SU-DHL-6 (cell line): ENCODE results near the gene CAPN9.

Source experiments
- H2AFZ ChIP-seq: fragments of 200-600 bp; sonication (generic); 2 replicates; pipeline ENCODE4 v1.6.1; 2014; ENCODE audit warnings: low read depth, mild to moderate bottlenecking, moderate library complexity, mixed read lengths, antibody characterized with exemption, low read length; ENCODE audit not compliant: severe bottlenecking
- H3F3A ChIP-seq: fragments of 200-600 bp; shearing (Covaris generic); 2 replicates; pipeline ENCODE4 v1.6.0; 2016; ENCODE audit warnings: antibody characterized with exemption, mild to moderate bottlenecking; ENCODE audit not compliant: insufficient read depth
- H3K27ac ChIP-seq: fragments of 200-600 bp; sonication (generic); 2 replicates; pipeline ENCODE4 v1.5.1; 2016; ENCODE audit warnings: low read depth, mild to moderate bottlenecking, low read length, moderate library complexity, mixed read lengths
- H3K27me3 ChIP-seq: fragments of 200-600 bp; sonication (generic), shearing (Covaris generic); 2 replicates; pipeline ENCODE4 v1.6.0; 2014; ENCODE audit warnings: mild to moderate bottlenecking, low read length
- H3K36me3 ChIP-seq: fragments of 200-600 bp; sonication (generic); 2 replicates; pipeline ENCODE4 v1.6.1; 2014; ENCODE audit warnings: mild to moderate bottlenecking, low read length, mixed read lengths
- H3K4me2 ChIP-seq: fragments of 300-600, 200-600 bp; shearing (Covaris generic), sonication (generic); 2 replicates; pipeline ENCODE4 v1.6.0; 2014; ENCODE audit warnings: low read length, low read depth, mild to moderate bottlenecking; ENCODE audit not compliant: poor library complexity, severe bottlenecking
- H3K4me3 ChIP-seq: fragments of 200-600 bp; sonication (generic); 2 replicates; pipeline ENCODE4 v1.5.1; 2014; ENCODE audit warnings: antibody characterized with exemption, low read length, mild to moderate bottlenecking, mixed read lengths; ENCODE audit not compliant: insufficient read depth, poor library complexity, severe bottlenecking
- H3K79me2 ChIP-seq: fragments of 200-600 bp; sonication (generic); 2 replicates; pipeline ENCODE4 v1.6.1; 2014; ENCODE audit warnings: mild to moderate bottlenecking, low read length, moderate library complexity; ENCODE audit not compliant: insufficient read depth
- H3K9ac ChIP-seq: fragments of 200-600 bp; sonication (generic); 2 replicates; pipeline ENCODE4 v1.7.0; 2014; ENCODE audit warnings: mild to moderate bottlenecking, low read length
- H3K9me2 ChIP-seq: fragments of 200-600 bp; sonication (generic); replicated peaks from 2 replicates; pipeline ENCODE4 v1.6.1; 2014; ENCODE audit warnings: low read length; ENCODE audit not compliant: insufficient read depth
- H3K9me3 ChIP-seq: fragments of 200-600 bp; sonication (generic); 2 replicates; pipeline ENCODE4 v1.6.1; 2014; ENCODE audit warnings: low read length, mixed read lengths; ENCODE audit not compliant: insufficient read depth
- H4K20me1 ChIP-seq: fragments of 200-600 bp; sonication (generic); 2 replicates; pipeline ENCODE4 v1.6.1; 2014; ENCODE audit warnings: low read depth, mild to moderate bottlenecking, antibody characterized with exemption, low read length, moderate library complexity, mixed read lengths
- EZH2phosphoT487 ChIP-seq: fragments of 200-600 bp; sonication (generic), shearing (Covaris generic); conservative IDR thresholded peaks from 2 replicates; pipeline ENCODE4 v1.6.1; 2018; ENCODE audit warnings: mild to moderate bottlenecking, antibody characterized with exemption, low read length, moderate library complexity, mixed read lengths
- TF ChIP-seq, protein P1 (sequence below): fragments of 200-600 bp; sonication (generic); IDR thresholded peaks from one replicate; pipeline ENCODE4 v1.5.1; 2017; ENCODE audit warnings: antibody characterized with exemption, mild to moderate bottlenecking, low read length, moderate library complexity; ENCODE audit not compliant: insufficient read depth, poor library complexity, severe bottlenecking

CAPN9 gene

DNA sequence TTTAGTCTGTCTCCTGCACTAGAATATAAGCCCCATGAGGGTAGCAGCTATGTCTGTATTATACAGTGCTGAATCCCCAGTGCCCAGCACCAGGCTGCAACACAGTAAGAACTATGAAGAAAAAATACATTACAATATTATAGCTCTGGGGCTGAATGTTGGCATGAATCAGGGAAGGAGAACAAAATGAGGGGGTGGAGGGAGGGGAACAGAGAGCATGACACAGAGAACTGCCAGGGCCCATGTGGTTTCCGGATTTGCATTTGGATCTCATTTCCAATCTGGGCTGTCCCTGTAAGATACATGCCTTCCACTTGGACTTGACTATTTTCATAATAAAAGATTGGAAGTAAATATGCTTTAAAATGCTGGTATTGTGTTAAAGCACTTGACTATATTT lies 85.3 kb downstream of the CAPN9 start:
- Histone ChIP-seq H4K20me1 (no peaks in the 10 kb centered on the region), H3K4me2 (no peak overlapping the region), H3K27me3 (peaks cover 3% of the 10 kb centered on the region; the same call in 1 of the 2 replicates), H3K9ac (no peak overlapping the region), H3K9me2 (no peaks in the 10 kb centered on the region), H3F3A (no peaks in the 10 kb centered on the region), H3K9me3 (no peaks in the 10 kb centered on the region), H2AFZ (no peak overlapping the region), H3K36me3 (no peaks in the 10 kb centered on the region), H3K27ac (no peak overlapping the region), H3K4me3 (no peak overlapping the region), H3K79me2 (no peaks in the 10 kb centered on the region)
- TF ChIP-seq EZH2phosphoT487 = no peak
- TF ChIP-seq, protein P1, sequence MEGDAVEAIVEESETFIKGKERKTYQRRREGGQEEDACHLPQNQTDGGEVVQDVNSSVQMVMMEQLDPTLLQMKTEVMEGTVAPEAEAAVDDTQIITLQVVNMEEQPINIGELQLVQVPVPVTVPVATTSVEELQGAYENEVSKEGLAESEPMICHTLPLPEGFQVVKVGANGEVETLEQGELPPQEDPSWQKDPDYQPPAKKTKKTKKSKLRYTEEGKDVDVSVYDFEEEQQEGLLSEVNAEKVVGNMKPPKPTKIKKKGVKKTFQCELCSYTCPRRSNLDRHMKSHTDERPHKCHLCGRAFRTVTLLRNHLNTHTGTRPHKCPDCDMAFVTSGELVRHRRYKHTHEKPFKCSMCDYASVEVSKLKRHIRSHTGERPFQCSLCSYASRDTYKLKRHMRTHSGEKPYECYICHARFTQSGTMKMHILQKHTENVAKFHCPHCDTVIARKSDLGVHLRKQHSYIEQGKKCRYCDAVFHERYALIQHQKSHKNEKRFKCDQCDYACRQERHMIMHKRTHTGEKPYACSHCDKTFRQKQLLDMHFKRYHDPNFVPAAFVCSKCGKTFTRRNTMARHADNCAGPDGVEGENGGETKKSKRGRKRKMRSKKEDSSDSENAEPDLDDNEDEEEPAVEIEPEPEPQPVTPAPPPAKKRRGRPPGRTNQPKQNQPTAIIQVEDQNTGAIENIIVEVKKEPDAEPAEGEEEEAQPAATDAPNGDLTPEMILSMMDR = no peak

DNA sequence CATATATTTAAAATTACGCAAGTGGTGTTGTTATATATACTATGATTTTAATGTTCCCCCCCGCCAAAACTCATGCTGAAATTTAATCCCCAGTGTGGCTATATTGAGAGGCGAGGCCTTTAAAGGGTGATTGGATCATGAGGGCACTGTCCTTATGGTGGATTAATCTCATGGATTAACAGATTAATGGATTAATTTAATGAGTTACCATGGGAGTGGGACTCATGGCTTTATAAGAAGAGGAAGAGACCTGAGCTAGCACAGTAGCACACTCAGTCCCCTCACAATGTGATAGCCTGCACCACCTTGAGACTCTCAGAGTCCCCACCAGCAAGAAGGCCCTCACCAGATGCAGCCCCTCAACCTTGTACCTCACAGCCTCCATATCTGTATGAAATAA lies 86.3 kb downstream of the CAPN9 start:
- Histone ChIP-seq H3K36me3 (no peaks in the 10 kb centered on the region), H3K9ac (no peak overlapping the region), H3K27ac (no peak overlapping the region), H3K9me3 (no peaks in the 10 kb centered on the region), H3K79me2 (no peaks in the 10 kb centered on the region), H3K4me2 (no peak overlapping the region), H3F3A (no peaks in the 10 kb centered on the region), H3K27me3 (peaks cover 3% of the 10 kb centered on the region; the same call in 1 of the 2 replicates), H3K9me2 (no peaks in the 10 kb centered on the region), H4K20me1 (no peaks in the 10 kb centered on the region), H3K4me3 (no peak overlapping the region), H2AFZ (no peak overlapping the region)
- no peak for TF ChIP-seq EZH2phosphoT487
- TF ChIP-seq, protein P1 = no peak

DNA sequence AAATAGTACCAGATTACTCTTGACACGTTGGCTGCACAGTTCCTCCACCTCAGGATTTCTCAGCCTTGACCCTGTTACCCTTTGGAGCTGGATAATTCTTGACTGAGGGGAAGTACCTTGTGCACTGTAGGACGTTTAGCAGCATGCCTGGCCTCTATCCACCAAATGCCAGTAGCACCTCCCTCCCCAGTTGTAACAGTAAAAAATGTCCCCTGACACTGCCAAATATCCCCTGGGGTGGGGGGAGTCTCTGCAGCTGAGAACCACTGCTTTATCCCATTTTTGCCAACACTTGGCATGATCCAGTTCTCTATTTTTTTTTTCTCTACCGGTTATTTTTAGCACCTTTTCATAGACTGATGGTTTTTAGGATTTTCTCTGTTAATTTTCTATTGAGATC lies 87.1 kb downstream of the CAPN9 start:
- Histone ChIP-seq H3K4me3 (no peak overlapping the region), H3K4me2 (no peak overlapping the region), H3K27me3 (peaks cover 3% of the 10 kb centered on the region; the same call in 1 of the 2 replicates), H3F3A (no peaks in the 10 kb centered on the region), H3K27ac (no peak overlapping the region), H3K9me2 (no peaks in the 10 kb centered on the region), H3K79me2 (no peaks in the 10 kb centered on the region), H4K20me1 (no peaks in the 10 kb centered on the region), H3K9ac (no peak overlapping the region), H3K9me3 (no peaks in the 10 kb centered on the region), H3K36me3 (no peaks in the 10 kb centered on the region), H2AFZ (no peak overlapping the region)
- TF ChIP-seq EZH2phosphoT487 = no peak
- TF ChIP-seq, protein P1 = no peak
